PFSK-1 (cell line): ENCODE data around the gene TOR1AIP2.

ENCODE experiments used
- POLR2AphosphoS5 ChIP-seq: IDR thresholded peaks from 2 replicates; pipeline ENCODE4 v1.6.1; 2012; ENCODE audit warnings: low read depth, mild to moderate bottlenecking, control low read depth, low read length, moderate library complexity
- REST ChIP-seq, 2 experiments: IDR thresholded peaks; 2 replicates each; pipeline versions ENCODE4 v1.6.1 to v1.8.0; 2011 to 2012; ENCODE audit warnings: low read depth in 2 of 2, low read length in 2 of 2, control low read depth in 1 of 2, inconsistent platforms in 1 of 2, mild to moderate bottlenecking in 1 of 2, moderate library complexity in 1 of 2; ENCODE audit not compliant: insufficient read depth in 1 of 2

GRCh38 chr1:179815641-179816040 is 62.0 kb downstream of the TOR1AIP2 start:
- TF ChIP-seq POLR2AphosphoS5: no peak
- no peak for TF ChIP-seq REST (IDR thresholded peaks at IDR 0.05; ENCODE audit: insufficient read depth in 1 of 2, low read depth in 2 of 2, low read length in 2 of 2)
